Stimulated activated CD8-positive, alpha-beta memory T cell treated with anti-CD3 and anti-CD28 coated beads, Interleukin-2, amount 100 ng/mL, for 1 hour (primary cell): Measurements from ENCODE around the gene CHEK1.

Experiments used
- DNase-seq, 2 donors: peaks; one replicate each; pipeline ENCODE4 v3.0.0-alpha.2; 2020; ENCODE audit warnings: low read depth in 2 of 2

Gene CHEK1

DNA sequence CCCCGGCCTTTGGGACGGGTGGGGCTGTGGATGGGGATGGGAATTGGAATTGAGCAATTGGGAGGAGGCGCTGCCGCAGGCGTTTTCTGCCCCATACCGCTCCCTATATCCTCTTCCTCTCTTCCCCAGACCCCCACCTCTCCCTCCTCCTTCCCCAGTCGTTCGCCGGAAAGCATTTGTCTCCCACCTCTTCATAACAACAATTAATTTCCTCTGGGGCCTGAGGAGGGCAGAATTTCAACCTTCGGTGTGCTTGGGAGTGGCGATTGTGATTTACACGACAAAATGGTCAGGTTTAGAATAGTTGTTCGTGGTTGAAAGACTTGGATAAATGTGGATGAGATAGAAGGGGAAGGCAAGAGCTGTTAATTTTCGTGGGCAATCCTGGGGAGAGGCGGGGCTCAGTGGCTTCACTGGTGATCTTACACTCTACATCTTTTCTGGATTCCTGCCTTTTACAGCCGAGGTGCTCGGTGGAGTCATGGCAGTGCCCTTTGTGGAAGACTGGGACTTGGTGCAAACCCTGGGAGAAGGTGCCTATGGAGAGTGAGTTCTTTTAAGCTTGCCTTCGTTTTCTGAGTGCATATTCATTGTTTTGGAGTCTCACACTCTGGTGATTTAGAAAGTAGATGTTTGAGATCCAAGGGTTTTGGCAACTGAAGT lies 1.5 kb downstream of the CHEK1 start:
- no peak for DNase-seq

DNA sequence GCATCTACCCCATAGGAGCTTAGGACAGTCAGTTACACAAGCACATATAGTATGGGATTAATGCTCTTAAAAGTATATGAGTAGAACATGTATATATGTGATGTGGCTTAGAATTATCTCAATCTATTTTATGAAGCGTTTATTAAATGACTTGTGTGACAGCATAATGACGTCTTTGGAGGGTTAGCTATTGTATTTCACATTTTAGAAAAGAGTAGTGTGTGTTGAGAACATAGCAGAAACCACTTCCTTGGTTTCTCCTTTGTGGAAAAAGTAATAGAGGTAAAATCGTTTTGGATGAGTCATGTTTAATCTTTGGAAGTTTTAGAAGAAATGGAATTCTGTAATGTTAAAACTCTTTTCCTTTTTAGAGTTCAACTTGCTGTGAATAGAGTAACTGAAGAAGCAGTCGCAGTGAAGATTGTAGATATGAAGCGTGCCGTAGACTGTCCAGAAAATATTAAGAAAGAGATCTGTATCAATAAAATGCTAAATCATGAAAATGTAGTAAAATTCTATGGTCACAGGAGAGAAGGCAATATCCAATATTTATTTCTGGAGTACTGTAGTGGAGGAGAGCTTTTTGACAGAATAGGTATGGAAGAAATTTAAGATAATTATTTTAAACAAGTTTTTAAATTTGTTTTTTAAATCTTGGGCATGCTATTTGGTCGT lies 2.4 kb downstream of the CHEK1 start:
- no peak for DNase-seq

DNA sequence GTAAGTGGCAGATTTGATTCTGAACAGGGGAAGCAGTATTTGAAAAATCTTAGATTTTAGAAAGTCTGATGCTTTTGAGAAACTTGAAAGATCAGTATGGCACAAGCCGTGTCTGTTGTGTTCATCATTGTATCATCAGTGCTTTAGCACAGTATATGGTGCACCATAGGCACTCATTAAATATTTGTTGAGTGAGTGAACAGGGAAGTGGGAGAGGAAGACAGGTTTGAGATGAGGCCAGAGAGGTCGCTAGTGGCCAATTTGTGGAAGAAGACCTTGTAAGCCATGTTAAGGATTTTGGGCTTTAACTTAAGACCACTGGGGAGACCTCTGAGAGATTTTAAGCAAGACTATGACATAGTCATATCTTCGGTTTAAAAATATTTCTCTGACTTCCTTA lies 12.9 kb downstream of the CHEK1 start:
- no peak for DNase-seq

DNA sequence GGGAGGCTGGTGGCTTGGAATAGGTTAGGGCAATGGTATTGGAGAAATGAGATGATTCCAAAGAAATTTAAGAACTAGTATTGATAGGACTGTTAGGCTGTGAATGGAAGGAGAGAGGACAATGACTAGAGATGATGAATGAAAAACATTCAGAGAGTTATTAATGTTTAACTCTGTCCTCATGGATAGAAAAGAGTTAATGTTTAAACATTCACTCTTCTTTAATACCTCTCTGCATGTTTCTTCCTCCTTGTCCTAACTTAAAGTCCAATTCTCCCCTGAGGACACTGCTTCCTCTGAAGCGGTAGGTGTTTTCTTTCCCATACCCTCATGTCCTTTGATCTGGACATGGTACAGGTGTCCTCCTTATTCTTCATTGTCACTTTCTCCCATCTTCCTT lies 13.4 kb downstream of the CHEK1 start:
- no peak for DNase-seq

DNA sequence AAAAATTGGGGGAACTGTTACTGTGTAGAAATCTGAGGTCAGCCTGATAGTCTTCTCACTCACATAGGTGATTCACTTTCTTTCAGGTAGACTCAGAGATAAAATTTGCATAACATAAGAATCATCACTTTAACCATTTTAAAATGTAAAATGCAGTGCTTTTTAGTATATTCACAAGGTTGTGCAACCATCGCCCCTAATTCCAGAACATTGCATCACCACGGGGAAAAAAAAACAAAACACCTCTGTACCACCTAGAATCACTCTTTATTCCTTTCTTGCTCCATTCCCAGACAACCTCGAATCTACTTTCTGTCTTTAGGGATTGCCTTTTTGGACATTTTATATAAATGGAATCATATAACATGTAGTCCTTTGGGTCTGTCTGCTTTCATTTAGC lies 20.9 kb downstream of the CHEK1 start:
- no peak for DNase-seq

DNA sequence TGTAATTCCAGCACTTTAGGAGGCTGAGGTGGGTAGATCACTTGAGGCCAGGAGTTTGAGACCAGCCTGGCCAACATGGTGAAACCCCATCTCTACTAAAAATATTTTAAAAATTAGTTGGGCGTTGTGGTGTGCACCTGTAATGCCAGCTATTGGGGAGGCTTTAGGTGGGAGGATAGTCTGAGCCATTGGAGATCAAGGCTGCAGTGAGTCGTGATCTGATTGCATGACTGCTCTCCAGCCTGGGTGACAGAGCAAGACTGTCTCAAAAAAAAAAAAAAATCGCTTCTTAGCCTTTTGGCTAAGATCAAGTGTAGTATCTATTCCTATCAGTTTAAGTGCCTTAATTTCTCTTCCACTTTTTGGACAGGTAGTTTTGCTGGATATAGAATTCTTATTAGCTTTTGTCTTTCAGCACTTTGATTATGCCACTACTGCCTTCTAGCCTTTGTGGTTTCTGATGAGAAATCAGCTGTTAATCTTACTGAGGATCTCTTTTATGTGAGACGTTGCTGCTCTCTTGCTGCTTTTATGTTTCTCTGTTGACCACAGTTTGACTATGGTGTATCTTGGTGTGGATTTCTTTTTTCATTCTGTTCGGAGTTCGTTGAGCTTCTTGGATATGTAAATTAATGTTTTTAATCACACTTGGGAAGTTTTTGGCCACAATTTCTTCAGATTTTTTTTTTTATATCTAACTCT lies 24.7 kb downstream of the CHEK1 start:
- no peak for DNase-seq

DNA sequence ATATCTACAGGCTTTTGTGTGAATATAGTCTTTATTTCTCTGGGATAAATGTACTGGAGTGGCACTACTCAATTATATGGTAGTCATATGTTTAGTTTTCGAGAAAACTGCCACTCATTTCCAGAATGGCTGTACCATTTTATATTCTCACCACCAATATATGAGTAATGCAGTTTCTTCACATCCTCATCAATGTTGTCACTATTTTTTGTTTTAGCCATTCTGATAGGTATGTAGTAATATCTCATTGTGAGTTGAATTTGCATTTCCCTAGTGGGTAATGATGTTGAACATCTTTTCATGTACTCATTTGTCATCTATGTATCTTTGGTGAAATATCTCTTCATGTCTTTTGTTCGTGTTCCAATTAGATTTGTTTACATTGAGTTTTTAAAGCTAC lies 37.7 kb downstream of the CHEK1 start:
- DNase-seq: no peak

DNA sequence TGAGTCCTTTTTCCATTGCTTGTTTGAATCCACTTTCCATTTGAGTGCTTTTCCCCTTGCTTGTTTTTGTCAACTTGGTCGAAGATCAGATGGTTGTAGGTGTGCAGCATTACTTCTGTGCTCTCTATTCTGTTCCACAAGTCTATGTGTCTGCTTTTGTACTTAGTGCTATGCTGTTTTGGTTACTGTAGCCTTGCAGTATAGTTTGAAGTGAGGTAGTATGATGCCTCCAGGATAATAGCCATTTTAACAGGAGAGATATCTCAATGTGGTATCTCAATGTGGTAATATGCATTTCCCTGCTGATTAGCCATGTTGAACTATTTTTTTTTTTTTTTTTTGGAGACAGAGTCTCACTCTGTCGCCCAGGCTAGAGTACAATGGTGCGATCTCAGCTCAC lies 38.9 kb downstream of the CHEK1 start:
- DNase-seq: no peak

DNA sequence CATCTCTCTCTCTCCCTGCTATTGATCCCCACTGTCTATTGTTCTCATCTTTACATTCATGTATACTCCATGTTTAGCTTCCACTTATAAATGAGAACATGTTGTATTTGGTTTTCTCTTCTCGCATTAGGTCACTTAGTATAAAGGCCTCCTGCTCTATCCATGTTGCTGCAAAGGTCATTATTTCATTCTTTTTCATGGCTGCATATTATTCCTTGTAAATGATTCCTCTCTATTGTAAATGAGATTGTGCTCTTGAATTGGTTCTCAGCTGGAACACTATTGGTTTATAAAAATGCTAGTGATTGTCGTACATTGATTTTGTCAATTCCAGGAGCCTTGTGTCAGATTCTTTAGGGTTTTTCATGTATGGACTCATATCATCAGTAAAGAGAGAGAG lies 42.2 kb downstream of the CHEK1 start:
- DNase-seq: no peak

DNA sequence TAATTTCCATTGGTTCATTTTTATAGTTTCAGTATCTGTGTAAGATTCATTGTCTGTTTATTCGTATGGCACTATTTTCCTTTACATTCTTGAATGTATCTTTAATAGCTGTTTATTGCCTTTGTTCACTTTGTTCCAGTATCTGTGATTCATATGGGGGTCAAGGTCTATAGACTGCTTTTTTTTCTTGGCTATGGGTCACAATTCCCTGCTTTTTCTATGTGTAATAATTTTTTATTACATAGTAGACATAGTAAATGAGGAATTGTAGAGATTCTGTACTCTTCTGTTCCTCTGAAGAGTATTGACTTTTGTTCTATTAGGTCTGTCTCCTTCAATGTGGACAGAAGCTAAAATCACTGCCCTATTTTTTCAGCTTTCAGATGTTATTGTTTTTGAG lies 45.2 kb downstream of the CHEK1 start:
- no peak for DNase-seq

DNA sequence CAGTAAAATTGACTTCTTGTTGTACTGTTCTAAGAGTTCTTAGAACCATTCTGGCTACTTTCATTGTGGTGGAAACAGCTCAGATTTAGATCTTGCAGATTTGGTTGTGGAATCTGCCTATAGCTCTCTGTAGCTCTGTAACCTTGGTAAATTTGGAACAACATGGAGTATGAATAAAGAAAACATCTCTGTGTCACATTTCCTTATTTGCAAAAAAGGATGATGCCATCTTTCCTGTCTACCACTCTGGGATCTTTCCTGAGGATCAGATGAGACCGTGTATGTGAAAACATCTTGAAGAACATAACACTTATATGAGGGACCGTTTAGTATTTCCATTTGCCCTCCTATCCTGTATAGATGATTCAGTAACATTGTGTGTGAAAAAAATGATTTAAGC lies 46.6 kb downstream of the CHEK1 start:
- no peak for DNase-seq

DNA sequence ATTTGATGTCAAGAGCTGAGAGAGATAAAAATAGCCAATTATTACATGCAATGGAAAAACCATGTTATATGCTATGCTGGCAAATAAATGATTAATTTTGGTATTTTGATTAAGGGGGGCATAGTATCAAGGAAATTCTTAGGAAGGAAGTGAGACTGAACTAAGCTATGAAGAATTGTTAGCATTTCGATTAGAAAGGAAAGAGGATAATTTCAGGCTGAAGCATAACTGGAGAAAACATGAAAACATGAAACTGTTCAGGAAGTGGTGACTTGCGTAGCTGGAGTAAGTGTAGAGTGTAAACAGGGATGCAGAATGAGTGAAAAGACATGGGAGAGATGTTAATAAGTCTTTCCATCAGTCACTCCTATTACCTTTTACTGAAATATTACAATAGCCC lies 49.2 kb downstream of the CHEK1 start:
- DNase-seq: no peak

DNA sequence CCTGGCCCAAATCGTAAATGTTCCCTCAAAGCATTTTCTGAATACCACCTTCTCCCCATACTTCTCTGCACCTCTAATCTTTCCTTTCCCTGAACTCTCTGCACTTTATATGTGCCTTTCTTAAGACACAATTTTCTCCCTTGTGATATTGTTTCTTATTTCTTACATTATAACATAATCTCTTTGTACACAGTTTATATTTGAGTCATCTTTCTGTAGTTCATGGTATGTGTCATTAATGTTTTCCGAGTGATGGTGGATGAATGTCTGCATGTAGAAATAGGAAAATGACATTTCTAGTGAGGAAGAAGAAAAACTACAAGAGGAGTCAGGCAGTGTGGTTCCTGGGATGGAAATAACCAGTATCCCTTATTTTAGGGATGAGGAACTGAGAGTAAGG lies 50.2 kb downstream of the CHEK1 start:
- no peak for DNase-seq

DNA sequence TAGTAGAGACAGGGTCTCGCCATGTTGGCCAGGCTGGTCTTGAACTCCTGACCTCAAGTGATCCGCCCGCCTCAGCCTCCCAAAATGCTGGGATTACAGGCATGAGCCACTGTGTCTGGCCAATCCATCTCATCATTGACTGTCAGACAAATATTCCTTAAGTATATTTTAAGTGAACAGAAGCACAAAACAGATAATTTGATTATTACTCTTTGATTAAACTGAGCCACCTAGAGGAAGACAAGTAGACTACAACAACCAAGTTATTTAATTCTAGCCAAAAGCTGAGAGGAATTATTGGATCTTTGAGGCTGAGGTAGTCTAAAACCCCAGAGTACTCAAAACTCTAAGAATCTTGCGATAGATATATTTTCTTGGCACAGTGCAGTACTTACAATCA lies 54.4 kb downstream of the CHEK1 start:
- DNase-seq: no peak

DNA sequence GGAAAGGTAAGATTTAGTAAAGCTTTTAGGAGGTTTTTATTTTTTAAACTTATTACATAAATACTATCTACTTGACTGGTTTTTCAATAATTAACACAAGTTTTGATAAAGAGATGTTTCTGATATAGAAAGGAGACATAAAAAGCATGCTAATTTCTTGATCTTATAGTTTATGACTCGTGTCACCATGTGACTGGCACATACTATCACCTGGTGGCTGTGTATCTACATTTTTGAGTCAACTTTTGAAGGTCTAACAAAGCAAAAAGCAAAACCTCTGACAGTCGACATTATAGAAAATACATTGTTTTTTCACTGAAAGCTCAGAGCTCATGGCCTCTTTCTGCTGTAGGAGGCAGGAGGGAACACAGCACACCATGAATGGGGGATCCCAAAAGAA lies 54.9 kb downstream of the CHEK1 start:
- DNase-seq: no peak

DNA sequence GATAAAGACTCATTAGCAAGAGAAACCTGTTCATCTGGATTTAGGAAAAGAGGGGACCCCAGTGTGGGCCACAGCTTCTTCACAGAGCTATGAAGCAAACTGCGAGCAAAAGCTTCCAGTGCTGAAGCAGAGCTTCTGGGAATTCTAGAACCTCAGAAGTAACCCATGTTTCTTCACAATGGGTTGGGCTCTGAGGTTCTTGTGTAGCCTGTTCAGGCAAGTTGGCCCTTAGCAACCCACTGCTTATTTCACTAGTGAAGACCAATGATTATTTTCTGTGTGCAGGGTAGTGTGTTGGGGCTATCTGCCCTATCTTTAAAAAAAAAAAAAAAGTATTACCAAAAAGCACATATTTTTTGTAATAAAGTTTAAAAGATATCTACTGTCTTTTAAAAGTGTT lies 55.8 kb downstream of the CHEK1 start, which contains the start of gene ACRV1:
Gene ACRV1 (minus strand): TSS at position 101 of the 400 bp plus-strand sequence. CDS start 67 bp downstream, at position 34.
- no peak for DNase-seq

DNA sequence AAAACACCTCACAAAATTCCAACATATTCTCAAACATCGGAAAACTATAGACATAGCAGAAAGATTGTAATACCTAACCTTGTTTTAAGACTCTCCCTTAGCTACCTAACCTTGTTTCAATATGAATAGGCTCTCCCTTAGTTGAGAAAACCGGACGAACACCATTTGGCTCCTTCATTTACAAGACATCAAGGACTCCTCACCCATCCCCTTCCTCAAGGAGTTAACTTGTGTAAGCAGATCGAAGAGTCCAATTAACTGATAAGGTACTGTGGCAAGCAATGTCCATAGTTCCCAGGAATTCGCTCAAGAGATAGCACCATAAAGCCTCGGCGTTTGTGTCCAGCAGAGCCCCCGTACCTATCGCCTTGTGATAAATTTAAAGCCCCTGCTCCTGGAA lies 60.3 kb downstream of the CHEK1 start:
- DNase-seq: no peak

DNA sequence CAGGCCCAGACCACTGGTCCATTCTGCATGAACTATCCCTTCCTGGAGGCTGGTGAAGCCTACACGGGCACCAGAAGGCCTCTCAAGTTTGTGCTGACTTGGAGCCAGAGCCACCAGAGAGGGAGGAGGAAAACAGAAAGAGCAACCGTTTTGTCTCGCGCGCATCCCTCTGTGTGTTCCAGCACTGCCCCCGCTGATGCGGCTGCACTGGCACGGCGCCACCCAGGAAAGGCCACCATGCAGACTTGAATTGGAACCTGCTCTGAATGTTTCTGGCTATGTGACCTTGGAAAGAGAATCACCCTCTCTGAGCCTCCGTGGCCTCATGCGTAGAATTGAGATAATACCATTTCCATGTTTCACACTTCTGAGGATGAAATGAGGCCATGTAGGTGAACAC lies 63.1 kb downstream of the CHEK1 start:
- DNase-seq: no peak

DNA sequence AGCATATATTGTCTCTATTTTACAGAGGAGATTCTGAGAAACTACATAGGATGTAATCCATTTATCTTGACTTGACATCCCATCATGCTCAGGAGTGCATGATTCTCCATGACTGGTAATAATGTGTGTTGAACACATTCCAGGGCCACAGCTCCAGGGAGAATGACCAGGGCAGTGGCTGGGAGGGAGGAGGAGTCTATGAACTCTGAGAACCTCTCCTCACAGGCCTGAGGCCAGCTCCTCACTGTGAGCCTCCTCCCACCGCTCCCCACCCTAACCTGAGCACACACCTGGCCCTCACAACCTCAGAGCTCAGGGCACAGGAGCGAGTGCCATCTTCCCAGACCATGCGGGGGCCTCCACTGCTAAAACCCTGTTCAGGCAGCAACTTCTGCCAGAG lies 63.7 kb downstream of the CHEK1 start:
- no peak for DNase-seq

DNA sequence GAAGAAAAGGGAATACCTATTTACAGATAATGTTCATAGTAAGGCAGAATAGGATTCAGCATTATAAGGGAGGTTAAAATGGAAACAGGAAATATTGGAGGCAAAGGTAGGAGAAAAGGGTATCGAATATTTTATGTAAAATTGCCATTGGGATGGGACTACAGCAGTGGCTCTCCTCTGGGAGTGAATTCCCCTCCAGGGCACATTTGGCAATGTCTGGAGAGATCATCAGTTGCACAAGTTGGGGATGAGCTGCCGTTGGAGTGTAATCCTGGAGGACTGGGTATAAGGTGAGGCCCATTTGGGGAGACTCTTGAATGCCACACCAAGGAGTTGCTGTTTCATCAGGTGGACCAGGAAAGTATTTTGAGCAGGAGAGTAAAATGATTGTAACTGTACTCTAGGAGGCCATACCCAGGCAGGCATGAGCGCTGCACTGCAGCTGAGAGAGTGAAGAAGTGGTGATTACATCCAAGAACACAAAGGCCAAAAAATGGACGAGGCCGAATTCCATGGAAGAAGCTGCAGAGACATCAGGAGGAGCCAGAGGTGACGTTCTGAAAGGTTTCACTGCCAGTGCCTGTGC lies 64.4 kb downstream of the CHEK1 start:
- no peak for DNase-seq

DNA sequence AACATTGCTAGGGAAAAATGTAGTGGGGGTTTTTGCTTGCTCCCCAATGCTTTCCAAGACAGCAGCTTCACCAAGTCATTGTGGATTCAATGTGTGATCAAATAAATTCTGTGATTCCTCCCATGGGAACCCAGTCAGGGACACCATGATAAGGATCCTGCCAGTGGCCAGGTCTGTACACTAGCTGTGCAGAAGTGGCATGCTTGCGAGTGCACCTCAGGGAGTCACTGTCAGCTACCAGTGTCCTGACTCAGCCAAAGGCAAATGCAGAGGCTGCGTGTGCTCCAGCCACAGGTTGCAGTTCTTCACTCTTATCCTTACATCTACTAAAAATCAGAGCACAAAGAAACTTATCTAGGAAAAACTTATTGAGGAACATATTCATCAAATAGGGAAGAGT lies 65.0 kb downstream of the CHEK1 start:
- no peak for DNase-seq

DNA sequence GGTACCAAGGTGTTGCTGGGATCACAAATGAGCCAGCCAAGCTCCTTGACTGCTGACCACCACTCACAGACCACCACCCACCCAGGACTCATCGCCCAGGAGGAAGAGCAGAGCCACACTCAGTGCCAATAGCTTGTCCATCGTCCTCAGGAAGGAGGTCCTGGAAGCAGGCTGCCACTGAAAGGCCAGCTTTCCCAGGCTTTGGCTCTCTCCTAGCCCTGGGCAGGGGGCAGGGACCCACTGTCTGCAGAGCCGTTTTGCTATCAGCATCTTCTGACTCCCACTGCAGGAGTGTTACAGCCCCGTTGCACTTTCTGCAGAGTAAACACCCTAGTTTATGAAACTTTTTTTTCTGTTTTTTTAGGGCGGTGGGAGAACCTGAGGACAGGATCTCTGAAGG lies 67.9 kb downstream of the CHEK1 start:
- no peak for DNase-seq

DNA sequence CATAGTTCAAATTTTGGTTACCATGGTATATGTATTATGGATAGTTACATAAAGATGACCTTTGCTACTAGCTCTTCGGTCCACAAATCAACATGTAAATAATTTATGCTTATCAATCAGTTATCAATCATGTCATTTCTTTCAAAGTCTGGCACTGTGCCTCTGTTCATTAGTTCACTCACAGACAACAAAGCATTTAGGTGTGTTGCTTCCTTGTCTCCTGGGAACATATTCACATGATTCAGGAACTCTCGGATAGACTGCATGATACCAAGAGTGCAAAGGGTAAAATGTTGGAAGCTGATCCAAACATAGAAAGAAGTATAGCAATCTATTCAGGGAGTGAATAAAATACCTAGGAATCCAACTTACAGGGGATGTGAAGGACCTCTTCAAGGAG lies 70.0 kb downstream of the CHEK1 start:
- DNase-seq: no peak
